Epidermal melanocyte (primary cell): Measurements from ENCODE around the gene GTF3A.

Experiments used
- DNase-seq: peaks from one replicate; pipeline ENCODE4 v3.0.0; 2011; ENCODE audit warnings: low spot score; ENCODE audit not compliant: insufficient read length

Gene GTF3A

DNA sequence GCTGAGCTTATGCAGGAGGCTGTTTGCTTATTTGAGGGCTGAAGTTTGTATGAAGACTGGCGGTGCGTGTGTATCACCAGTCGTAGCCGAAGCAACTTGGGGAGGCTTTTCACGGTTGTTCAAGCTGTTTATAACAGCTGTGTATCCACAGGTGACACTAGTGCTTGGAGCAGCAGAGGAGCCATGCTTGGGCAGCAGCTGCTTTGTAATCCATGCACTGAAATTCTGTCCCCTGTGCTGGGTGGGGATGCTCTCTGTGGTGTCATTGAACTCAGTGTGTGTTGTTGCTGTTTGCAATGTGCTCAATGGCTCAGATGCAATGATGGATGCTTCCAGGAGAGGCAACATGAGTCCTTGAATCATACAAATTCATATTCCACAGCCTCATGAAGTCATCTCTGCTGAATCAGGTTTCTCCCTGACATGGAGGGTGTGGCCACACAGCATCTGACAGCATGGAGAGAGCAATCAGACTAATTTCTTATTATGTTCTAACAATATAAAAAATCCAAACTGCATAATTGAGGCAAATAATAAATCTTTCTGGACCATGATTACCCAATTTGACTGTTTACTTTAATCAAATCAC lies 18.8 kb upstream of the GTF3A start:
- DNase-seq = no peak

DNA sequence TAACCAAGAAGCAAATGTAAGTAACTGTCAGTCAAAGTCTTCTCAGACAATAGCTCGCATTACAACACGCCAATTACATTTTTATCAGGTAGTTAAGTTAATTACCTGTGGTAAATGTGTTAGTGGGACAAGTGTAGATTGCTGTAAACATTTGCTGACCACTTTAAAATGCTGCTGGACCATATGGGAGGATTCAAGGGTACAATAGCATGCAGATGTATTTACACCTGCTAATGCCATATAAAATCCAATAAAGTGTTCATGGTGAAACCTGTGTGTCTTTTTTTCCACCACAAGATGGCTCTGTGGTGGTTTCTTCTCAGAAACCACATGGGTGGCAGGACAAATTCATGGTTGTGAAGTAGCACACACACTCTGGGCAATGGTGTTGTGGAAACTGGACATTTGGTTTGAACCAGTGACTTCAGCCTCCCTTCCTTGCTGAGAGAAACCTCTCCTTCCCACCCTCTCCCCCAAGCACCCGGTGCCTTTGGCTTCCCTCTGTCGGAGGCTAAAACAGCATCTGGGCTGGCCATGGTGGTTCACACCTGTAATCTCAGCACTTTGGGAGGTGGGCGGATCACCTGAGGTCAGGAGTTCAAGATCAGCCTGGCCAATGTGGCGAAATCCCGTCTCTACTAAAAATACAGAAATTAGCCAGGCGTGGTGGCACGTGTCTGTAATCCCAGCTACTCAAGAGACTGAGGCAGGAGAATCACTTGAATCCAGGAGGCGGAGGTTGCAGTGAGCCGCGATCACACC lies 18.1 kb upstream of the GTF3A start:
- DNase-seq = no peak

DNA sequence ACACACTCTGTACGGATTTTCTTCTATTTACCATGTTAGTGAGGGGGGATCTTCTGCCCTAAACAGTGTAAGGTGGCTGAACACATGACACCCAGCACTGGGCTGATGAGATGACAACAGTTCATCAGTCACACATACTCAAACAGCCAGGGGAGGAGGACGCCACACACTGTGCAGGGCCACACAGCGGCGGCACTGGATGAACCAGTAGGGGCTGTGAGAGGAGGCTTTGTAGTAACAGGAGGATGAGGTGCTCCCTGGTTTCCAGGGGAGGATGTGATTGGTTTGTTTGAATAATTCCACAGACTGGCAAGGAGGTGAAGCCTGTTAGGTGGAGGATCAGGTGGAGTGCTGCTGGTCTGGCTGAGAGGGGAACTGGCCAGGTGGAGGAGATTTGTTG lies 16.3 kb upstream of the GTF3A start:
- no peak for DNase-seq

DNA sequence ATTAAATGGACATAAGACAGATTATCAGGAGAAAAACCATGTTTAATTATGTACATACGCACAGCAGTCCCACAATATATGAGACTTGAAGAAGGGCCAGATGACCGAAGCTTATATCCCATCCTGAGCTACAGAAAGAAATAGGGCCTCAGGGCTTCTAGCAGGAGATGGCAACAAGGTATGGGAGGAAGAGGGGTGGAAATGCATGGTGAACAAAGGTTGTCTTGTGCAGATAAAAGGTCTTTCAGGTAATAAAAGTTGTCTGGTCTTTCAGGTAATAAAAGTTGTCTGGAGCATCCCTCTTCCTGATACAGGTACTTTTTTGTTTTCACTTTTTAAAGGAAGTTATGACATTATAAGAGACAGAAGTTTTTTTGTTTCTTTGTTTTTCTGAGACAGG lies 15.4 kb upstream of the GTF3A start:
- no peak for DNase-seq

DNA sequence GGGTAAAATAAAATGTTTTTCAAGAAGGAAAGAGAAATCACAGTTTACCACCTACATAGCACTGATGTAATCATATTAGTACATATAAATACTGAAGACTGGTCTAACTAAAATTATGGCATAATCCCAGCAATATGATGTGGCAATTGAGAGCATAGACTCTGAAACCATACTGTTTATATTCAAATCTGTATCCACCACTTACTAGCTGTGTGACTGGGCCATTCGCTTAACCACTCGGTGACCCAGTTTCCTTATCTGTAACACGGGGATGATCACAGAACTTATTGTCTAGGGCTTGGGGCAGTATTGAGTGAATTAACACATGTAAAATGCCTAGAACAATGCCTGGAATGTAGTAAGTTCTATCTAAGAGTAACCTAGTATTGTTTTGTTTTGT lies 13.1 kb upstream of the GTF3A start:
- DNase-seq = no peak

DNA sequence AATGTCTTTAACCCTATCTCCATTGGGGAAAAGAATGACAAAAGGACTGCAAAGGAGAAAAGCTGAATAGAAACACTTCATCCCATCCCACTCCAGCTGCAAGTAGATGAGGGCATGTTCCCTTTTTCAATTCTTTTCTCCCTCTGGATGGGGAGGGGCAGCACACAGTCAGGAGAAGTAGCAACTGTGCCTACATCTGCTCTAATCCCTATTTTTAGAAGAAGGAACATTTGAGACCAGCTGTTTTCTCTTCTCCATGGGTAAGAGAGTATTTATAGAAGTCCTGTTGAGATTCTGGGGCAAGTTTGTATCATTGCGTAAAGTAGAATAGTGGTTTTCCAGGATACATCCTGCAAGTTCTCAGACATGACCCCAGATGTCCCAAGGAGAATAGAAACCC lies 9.3 kb upstream of the GTF3A start:
- DNase-seq = no peak

DNA sequence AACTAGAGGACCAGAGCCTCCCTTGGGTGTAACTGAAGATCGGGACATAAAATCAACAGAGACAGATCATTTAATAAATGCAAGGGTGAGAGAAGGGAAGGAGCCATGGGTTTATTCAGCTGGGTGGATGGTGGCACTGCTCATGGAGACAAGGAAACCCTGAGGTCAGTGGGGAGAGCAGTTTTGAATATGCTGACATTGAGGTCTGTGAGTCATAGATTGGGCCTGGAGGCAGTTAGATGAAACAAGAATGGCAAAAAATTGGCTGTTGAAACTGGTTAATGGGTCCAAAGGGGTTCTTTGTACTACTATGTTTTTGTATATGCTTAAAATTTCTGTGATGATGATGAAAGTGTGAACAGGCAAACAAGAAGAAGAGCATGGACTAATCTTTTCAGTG lies 5.1 kb upstream of the GTF3A start:
- DNase-seq = no peak

DNA sequence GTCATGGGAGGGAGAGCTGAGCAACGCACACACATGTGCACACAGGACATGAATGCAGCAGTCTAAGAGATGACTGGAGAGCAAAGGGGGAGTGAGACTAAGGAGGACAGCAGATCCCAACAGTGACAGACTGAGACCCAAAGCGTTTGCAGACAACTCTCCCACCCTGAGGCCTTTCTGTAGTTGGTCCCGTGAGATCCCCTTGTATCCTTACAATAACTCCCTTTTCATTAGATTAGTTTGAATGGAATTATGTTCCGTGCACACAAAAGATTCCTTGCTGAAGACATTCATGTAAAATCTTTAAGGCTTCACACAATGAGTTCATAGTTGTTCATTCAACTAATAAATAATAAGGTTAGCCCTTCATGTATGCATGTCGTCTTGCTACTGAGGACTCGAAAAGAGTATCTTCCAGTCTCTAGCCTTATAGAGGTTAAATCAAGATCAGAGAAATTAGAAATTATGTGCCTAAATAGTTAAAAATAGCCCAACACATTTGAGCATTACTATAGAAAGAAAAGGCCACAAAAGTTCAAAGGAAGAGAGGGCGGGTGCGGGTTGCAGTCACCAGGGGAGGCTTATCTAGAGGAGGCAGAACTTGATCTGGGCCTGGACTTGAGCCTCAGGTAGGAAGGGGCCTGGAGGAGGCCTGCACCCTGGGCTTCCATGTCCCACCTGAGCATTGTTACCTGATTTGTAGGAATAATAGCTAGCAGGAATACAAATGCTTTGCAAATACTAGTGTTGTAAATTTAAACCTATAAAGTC lies 3.1 kb upstream of the GTF3A start:
- peak; percentile 31 for DNase-seq

DNA sequence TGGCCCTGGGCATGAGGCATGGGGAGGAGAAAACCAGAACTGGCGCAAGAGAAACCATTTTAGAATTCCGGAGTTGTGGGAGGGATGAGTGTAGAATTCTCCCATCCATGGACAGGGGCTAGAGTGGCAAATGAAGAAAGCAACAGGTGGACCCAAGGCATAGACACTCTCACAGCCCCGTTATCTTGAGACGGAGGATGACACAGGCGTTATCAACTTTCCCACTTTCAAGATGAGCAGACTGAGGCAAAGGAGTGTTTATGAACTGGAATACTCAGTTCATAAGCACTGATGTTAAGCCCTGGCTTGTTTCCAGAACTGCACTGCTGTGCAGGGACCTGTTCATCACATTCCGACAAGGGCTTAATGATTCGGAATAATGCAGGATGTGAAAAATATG lies 1.1 kb upstream of the GTF3A start:
- DNase-seq = no peak

DNA sequence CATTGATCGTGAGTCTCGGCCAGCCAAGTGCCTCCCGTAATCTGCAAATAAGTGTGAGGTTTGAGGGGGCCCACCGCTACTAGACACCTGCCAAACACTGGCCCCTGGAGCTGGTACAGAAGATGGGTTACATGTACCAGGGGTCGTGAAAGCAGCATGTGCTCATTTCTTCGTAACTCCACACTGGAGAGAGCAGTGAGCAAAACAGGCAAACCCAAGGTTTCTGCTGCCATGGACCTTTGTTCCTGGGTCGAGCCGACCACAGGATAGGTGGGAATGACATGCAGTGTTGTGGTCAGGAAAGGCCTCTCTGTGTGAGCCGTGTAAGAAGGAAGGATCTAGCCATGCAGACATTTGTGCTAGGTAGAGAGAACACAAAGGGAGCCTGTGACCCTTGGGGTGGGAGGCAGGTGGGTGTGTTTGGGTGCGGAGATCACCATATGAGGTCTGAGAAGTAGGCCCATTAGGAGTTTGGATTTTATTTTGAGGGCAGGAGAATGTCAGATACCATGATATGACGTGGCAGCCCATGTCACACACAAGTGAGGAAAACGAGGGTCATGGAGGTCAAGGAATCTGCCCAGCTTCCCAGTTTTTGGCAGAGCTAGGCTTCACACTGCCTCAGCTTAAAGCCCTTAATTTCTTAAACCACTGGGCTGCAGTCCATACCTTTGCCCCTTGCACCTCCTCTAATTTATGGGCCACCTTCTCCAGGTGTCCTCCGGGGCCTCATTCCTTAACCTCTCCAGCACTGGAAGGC lies 919 bp downstream of the GTF3A start:
- DNase-seq = no peak

DNA sequence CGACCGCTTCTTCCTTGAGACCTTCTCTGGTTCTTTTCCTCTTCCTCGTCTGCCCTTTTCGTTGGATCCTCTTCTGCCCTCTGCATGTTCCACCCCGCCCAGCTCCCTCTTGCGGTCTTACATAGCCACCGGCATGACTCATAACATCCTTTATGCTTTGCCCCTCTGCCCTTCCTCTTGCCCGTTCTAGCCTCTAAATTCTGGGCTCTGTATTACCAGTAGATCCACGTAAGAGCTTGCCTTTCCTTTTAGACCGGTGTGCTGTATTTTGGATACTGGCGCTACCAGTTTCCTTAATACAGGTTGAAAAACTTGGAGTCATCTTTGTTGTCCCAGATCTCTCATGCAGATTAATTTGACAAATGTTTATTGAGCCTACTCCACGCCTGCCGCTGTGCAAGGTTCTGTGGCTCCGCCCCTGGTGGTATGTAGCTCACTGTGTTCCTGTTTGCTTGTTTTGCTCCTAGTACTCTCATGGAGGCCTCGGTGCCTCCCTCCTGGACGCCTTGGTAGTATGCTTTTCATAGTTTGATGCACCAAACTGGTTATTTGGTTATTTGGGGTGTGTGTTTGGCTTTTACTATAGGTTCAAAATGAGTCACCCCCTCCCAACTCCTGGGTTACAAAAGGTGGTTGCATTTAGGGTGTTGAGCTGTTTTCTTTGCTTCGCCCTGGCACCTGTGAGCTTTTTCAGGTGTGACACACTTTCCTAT lies 1.7 kb downstream of the GTF3A start:
- DNase-seq = peak; percentile 60

DNA sequence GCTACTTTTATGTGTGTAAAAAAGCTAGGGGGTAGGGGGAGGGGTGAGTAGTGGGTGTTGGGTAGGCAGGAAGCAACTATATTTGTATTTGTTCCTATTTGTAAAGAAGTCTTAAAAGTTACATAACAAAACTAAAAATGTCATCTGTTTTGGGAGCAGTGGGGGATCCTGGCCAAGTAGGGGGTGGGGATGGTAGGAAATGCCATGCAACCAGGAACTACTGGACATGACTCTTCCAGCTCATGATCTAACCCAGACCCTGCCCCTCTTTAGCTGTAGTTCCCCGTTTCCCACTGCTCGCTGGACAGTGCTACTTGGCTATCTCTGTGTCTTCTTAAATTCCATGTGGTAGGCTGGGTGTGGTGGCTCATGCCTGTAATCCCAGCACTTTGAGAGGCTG lies 3.2 kb downstream of the GTF3A start:
- DNase-seq = no peak

DNA sequence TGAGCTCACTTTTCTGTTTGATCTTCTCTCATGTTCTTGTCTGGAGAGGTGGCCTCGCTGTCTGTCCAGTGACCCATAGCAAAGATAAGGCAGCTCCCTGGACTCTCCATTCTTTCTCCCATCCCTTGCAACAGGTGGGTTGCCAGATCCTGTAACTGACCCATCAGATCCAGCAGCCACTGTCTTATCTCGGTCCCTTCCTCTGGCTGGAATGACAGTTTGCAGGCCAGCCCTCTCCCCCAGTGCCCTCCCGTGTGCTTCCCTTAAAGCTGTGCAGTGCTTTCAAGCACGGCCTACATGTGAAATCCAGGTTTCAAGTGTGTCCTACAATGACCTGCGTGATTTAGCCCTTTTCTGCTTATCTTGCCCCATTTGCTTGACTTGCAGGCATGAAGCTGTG lies 3.7 kb downstream of the GTF3A start:
- no peak for DNase-seq

DNA sequence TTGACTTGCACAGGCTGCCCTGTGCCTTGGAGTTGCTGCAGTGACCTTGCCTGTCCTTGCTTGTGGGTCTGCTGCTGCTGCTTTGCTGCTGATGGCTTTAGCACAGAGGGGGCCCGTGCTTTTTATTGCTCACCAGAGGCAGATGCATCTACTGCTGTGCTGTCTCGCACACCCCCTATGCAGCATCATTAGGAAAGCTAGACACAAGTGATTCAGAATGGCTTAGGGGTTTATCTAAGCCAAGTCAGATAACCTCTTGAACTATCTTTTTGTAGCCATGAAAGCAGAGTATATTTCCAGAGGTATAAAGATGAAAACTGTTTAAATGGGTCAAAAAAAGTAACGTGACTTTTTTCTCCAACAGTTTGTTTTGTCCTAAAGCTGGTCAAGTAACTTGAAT lies 7.8 kb downstream of the GTF3A start:
- DNase-seq = no peak

DNA sequence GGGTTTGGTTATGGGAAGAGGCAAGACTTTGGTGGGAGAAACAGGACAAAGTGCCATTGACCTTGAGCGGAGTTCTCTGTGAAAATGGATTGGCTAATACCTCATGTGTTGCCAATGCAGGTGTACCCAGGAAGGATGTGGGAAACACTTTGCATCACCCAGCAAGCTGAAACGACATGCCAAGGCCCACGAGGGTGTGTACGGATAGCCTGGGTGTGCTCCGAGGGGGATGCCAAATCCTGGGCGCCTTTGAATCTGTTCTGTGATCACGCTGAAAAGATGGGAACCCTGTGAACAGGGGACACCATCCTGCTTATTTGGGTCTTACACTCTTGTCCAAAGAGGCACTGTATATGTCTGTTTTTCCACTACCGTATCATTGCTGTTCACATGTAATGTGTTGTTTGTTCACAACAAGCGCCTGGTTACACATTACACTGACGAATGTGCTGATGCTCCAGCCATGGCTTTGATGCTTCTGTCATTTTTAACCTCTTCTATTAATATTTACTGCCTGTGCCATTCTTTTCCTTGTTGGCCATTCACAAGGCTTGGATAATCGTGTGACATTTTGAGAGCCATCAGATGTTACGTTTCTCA lies 8.3 kb downstream of the GTF3A start:
- DNase-seq = no peak

DNA sequence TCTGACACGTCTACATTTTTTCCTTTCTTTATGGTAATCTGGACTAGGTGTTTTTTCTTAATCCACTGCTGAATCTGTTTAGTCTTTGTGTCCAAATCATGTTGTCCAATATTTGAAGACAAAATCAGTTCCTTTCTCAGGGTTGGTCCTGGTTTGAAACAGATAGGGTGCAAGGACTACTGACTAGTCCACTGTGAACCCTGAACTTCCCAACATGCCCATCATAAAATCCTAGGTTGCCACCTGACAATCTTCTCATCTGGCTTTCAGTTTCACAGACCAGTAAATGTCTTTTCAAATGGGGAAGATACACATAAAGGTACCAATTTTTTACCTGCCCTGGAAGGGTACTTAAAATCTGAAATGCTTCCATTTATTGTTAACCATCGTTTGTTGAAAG lies 12.7 kb downstream of the GTF3A start:
- DNase-seq = no peak

DNA sequence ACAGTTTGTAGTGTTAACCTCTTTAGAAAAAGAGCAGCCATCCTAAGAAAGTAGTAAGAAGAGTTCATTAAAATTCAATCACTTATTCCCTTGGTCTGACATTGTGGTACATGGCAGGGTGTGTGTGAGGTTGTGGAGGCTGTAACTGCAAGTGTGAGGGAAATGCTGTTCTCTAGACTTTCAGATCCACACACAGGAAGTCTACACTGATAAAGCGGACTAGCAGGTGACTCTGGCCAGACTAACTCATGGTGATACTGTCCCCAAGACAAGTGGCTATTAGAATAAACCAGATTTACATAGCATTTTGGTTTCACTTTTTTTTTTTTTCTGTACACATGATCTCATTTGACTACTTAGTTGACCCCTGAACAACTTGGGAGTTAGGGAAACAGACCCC lies 16.0 kb downstream of the GTF3A start:
- no peak for DNase-seq

DNA sequence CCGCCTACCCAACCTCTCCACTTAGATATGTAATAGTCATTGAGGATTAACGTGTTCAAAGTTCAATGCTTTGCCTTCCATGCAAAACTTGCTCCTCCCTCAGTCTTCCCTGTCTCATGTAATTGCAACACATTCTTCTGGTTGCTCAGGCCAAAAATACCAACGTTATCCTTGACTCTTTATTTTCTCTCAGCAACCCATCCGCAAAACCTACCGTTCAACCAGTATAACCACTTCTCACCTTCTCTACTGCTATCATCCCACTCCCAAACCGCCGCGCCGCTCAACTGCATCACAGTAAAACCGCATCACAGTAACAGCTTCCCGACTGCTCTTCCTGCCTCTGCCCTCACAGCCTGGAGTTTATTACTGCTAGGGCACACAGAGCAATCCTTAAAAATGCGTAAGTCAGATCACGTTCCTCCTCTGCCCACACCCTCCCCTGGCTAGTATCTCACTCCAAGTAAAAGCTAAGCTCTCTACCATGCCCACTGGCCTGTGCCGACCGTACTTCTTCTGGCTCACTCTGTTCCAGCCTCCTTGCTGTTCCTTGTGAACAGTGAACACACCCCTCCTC lies 17.7 kb downstream of the GTF3A start:
- DNase-seq = no peak

DNA sequence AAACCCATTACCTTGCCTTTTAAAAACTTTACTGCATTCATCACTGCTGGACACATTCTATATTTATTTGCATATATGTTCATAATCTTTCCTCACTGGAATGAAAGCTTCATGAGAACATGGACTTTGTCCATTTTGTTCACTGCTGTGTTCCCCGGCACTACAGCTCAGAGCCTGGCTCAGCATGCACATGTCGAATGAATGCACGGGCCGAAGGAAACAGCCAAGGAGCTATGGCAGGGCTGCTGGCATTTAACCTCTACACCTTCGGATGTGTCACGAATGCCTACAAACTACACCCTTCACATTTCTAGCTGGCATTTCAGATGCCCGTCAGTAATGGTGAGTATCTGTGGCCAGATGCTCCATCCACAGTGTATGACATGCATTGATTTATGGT lies 18.4 kb downstream of the GTF3A start:
- DNase-seq = no peak

DNA sequence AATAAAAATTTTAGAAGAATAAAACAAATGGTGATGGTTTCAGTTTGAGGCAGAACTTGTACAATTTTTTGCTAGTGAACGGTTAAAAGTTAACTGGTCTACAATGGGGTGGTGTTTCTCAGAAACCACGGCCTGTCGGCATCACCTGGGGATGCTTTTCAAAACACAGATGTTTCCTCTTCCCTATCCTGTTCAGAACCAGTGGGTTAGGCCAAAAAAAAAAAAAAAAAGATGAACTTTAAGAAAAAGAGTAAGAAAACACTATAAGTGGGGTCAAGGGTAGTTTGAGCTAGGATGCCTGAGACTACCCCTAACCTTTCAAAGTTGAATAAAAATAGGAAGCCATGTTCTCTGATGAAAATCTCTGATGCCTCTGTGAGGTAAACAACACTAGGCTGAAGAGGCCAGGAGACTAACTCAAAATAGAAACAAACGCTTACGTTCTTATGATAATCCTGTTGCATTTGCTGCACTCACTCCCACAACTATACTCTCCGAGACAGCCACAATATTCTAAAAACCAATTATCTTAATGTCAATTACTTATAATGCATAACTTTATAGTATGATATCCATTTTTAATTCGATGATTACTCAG lies 22.7 kb downstream of the GTF3A start:
- no peak for DNase-seq
